Measurements from ENCODE around the gene CHI3L2.

DNA sequence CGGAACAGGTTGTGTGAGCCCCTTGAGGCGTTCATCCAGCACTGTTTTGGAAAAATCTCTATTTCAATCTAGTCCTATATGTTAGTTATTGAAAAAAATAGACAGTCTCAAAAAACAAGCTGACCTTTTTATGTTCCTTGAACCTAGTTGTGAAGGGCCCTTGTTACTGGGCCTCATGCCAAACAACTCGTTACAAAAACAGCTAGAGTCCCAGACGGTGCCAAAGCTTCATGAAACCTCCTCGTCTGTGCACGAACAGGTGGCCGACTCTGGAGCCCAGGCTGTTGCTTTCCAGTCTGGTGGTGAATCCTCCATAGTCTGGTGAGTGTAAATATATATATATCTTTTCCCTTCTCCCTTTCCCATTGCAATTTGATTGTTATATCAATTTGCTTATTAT is 63.1 kb downstream of the CHI3L2 start, which contains the start of gene CHIA:
- no peak for TF ChIP-seq POLR2A (IDR thresholded peaks at IDR 0.05)
- TF ChIP-seq, protein P1, sequence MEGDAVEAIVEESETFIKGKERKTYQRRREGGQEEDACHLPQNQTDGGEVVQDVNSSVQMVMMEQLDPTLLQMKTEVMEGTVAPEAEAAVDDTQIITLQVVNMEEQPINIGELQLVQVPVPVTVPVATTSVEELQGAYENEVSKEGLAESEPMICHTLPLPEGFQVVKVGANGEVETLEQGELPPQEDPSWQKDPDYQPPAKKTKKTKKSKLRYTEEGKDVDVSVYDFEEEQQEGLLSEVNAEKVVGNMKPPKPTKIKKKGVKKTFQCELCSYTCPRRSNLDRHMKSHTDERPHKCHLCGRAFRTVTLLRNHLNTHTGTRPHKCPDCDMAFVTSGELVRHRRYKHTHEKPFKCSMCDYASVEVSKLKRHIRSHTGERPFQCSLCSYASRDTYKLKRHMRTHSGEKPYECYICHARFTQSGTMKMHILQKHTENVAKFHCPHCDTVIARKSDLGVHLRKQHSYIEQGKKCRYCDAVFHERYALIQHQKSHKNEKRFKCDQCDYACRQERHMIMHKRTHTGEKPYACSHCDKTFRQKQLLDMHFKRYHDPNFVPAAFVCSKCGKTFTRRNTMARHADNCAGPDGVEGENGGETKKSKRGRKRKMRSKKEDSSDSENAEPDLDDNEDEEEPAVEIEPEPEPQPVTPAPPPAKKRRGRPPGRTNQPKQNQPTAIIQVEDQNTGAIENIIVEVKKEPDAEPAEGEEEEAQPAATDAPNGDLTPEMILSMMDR (IDR thresholded peaks at IDR 0.05), result no peak
- no peak for TF ChIP-seq POLR2AphosphoS5 (IDR thresholded peaks at IDR 0.05)

All from stomach (tissue), 4 donors.